Measurements from ENCODE around the gene CHKA.

- TF ChIP-seq CTCF (IDR thresholded peaks at IDR 0.05) (no peak), POLR2A (IDR thresholded peaks at IDR 0.05) (no peak)
Measured at GRCh38 chr11:68136866-68137265, 15.7 kb upstream of the CHKA start.

All from stomach (tissue), 4 donors.